K562 (cell line): ENCODE measurements around the gene KLHL29. TPM values are rescaled to one million over a fixed set of nuclear protein-coding genes. Genes with fewer than 3 reads are reported as not detected.

ENCODE experiments used
- BCL6 ChIP-seq: fragments of 250-450 bp; sonication (Bioruptor Pico); IDR thresholded peaks from 2 replicates; pipeline ENCODE4 v1.4.0; 2020
- EP400 ChIP-seq: fragments of 450-650 bp; IDR thresholded peaks from 2 replicates; pipeline ENCODE4 v1.6.1; 2017; ENCODE audit warnings: antibody characterized with exemption, mild to moderate bottlenecking, moderate library complexity
- KDM2B ChIP-seq: fragments of 250-450 bp; sonication (Bioruptor Pico); IDR thresholded peaks from 2 replicates; pipeline ENCODE4 v1.8.0; 2021; ENCODE audit warnings: mild to moderate bottlenecking, moderate library complexity
- PHB ChIP-seq: fragments of 250-450 bp; sonication (Bioruptor Pico); IDR thresholded peaks from 2 replicates; pipeline ENCODE4 v1.5.0; 2021
- TRIM24 ChIP-seq, 2 experiments: fragments of 450-650 bp; IDR thresholded peaks; 2 replicates each; pipeline ENCODE4 v1.6.1; 2016
- polyA plus RNA-seq, 8 experiments: library from polyadenylated mRNA; depleted of rRNA in 4 of 8; stranded (reverse) in 5 of 8; unstranded in 3 of 8; fragments of >200 nt; fragmentation: Nextera tagmentation in 2 of 8; fragmentation: Illumina TruSeq in 1 of 8; extraction: Ambion mirVana in 2 of 8; extraction: Trizol in 1 of 8; gene quantifications; 2 replicates each; pipeline versions ENCODE4 v1.2.1 to v1.2.3, GENCODE V29; 2011 to 2014; ENCODE audit warnings: inconsistent platforms in 1 of 8, missing spikeins in 1 of 8
- total RNA-seq, 7 experiments: library from RNA; depleted of rRNA in 6 of 7; stranded (reverse); fragments of >200 nt in 6 of 7; fragmentation: Illumina TruSeq in 2 of 7; extraction: Trizol in 2 of 7; gene quantifications; 2 replicates each; pipeline versions ENCODE4 v1.2.1 to v1.2.3, GENCODE V29; 2011 to 2021; ENCODE audit warnings: low replicate concordance in 1 of 7
- TF ChIP-seq, protein P1 (sequence below): IDR thresholded peaks from 2 replicates; pipeline ENCODE4 v1.6.1; 2011; ENCODE audit warnings: borderline replicate concordance, low read depth, mild to moderate bottlenecking, moderate library complexity, low read length; ENCODE audit not compliant: insufficient read depth, poor library complexity, severe bottlenecking
- TF ChIP-seq, protein P2 (sequence below): sonication (generic); formaldehyde crosslinking; IDR thresholded peaks from 2 replicates; pipeline ENCODE4 v1.8.1; 2023; ENCODE audit warnings: missing genetic modification reagents, mild to moderate bottlenecking, borderline replicate concordance

The KLHL29 gene
- total and polyA plus RNA-seq, 9 of the 15 experiments (the other 6 are each of a cell fraction or from before 2014, with no cell fraction given) = 0.03 to 0.31 (median 0.08) TPM; not detected in 1

DNA sequence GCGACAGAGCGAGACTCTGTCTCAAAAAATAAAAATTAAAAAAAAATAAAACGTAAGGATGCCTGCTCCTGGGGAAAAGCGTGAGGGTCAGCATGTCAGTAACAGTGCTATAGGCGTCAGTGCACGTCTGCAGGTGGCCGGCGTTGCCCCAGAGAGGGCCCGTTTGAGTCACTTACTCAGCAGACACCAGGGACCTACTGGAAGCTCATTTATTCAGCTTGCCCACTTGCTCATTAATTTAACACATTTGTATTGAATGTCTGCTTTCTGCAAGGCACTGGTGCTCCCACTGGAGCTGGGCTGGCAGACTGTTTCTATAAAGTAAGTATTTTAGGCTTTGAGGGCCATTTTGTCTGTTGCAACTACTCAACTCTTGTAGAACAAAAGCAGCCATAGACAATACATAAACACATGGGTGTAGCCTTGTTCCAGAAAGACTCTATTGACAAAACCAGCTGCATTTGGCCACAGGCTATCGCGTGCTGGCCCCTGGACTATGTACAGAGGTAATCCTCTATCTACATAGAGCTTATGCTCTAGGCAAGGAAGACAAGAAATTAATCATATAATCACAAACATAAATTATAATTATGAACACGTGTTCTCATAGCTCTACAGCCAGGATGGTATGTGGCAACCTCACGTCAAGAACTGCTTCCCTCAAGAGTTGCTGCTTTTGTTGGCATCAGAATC, 73.2 kb downstream of the KLHL29 start (continued):
- TF ChIP-seq KDM2B (CRISPR knock-in tag) (no peak), EP400 (no peak), BCL6 (CRISPR knock-in tag) (no peak), PHB (CRISPR knock-in tag) (no peak), TRIM24 (IDR thresholded peaks at IDR 0.05) (no peak)
- TF ChIP-seq, protein P1, sequence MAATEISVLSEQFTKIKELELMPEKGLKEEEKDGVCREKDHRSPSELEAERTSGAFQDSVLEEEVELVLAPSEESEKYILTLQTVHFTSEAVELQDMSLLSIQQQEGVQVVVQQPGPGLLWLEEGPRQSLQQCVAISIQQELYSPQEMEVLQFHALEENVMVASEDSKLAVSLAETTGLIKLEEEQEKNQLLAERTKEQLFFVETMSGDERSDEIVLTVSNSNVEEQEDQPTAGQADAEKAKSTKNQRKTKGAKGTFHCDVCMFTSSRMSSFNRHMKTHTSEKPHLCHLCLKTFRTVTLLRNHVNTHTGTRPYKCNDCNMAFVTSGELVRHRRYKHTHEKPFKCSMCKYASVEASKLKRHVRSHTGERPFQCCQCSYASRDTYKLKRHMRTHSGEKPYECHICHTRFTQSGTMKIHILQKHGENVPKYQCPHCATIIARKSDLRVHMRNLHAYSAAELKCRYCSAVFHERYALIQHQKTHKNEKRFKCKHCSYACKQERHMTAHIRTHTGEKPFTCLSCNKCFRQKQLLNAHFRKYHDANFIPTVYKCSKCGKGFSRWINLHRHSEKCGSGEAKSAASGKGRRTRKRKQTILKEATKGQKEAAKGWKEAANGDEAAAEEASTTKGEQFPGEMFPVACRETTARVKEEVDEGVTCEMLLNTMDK = no peak
- TF ChIP-seq, protein P2, sequence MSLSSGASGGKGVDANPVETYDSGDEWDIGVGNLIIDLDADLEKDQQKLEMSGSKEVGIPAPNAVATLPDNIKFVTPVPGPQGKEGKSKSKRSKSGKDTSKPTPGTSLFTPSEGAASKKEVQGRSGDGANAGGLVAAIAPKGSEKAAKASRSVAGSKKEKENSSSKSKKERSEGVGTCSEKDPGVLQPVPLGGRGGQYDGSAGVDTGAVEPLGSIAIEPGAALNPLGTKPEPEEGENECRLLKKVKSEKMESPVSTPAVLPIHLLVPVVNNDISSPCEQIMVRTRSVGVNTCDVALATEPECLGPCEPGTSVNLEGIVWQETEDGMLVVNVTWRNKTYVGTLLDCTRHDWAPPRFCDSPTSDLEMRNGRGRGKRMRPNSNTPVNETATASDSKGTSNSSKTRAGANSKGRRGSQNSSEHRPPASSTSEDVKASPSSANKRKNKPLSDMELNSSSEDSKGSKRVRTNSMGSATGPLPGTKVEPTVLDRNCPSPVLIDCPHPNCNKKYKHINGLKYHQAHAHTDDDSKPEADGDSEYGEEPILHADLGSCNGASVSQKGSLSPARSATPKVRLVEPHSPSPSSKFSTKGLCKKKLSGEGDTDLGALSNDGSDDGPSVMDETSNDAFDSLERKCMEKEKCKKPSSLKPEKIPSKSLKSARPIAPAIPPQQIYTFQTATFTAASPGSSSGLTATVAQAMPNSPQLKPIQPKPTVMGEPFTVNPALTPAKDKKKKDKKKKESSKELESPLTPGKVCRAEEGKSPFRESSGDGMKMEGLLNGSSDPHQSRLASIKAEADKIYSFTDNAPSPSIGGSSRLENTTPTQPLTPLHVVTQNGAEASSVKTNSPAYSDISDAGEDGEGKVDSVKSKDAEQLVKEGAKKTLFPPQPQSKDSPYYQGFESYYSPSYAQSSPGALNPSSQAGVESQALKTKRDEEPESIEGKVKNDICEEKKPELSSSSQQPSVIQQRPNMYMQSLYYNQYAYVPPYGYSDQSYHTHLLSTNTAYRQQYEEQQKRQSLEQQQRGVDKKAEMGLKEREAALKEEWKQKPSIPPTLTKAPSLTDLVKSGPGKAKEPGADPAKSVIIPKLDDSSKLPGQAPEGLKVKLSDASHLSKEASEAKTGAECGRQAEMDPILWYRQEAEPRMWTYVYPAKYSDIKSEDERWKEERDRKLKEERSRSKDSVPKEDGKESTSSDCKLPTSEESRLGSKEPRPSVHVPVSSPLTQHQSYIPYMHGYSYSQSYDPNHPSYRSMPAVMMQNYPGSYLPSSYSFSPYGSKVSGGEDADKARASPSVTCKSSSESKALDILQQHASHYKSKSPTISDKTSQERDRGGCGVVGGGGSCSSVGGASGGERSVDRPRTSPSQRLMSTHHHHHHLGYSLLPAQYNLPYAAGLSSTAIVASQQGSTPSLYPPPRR = no peak
- TF ChIP-seq, all 486 proteins: peak for 0
